Measurements from ENCODE around the gene ZNF527.
"Not testable (repeated sequence)": the region's sequence is repeated elsewhere in the genome, so short reads cannot be mapped to it uniquely, and the experiment has no call there.

The ZNF527 gene

GRCh38 chr19:37370880-37371661, at the start of gene ZNF527:
Gene ZNF527, plus strand, starts transcription at chr19:37371099. Its CDS starts 3,100 bp downstream, at chr19:37374199.
- DNase-seq (ENCODE audit: low read depth) = peak; percentile 85

GRCh38 chr19:37329686-37330085, 41.2 kb upstream of the ZNF527 start:
- DNase-seq (ENCODE audit: low read depth) = no peak

- no peak for DNase-seq (ENCODE audit: low read depth)
Observed at GRCh38 chr19:37332839-37333238, 38.1 kb upstream of the ZNF527 start.

GRCh38 chr19:37333457-37333856, 37.4 kb upstream of the ZNF527 start:
- DNase-seq (ENCODE audit: low read depth) = no peak

GRCh38 chr19:37334179-37335071, 36.5 kb upstream of the ZNF527 start:
- DNase-seq (ENCODE audit: low read depth) = peak; percentile 53

GRCh38 chr19:37342753-37343152, 28.1 kb upstream of the ZNF527 start:
- no peak for DNase-seq (ENCODE audit: low read depth)

- no peak for DNase-seq (ENCODE audit: low read depth)
Observed at GRCh38 chr19:37346091-37346490, 24.8 kb upstream of the ZNF527 start.

GRCh38 chr19:37348060-37348459, 22.8 kb upstream of the ZNF527 start:
- no peak for DNase-seq (ENCODE audit: low read depth)

GRCh38 chr19:37353968-37354367, 16.9 kb upstream of the ZNF527 start:
- DNase-seq (ENCODE audit: low read depth) = no peak

- no peak for DNase-seq (ENCODE audit: low read depth)
Observed at GRCh38 chr19:37355901-37356300, 15.0 kb upstream of the ZNF527 start.

- DNase-seq (ENCODE audit: low read depth) = no peak
Observed at GRCh38 chr19:37361994-37362393, 8.9 kb upstream of the ZNF527 start.

GRCh38 chr19:37362733-37363132, 8.2 kb upstream of the ZNF527 start:
- no peak for DNase-seq (ENCODE audit: low read depth)

- not testable (repeated sequence) for DNase-seq (ENCODE audit: low read depth)
Observed at GRCh38 chr19:37370386-37370879, 466 bp upstream of the ZNF527 start.

- no peak for DNase-seq (ENCODE audit: low read depth)
Observed at GRCh38 chr19:37389234-37389633, 18.3 kb downstream of the ZNF527 start.

- not testable (repeated sequence) for DNase-seq (ENCODE audit: low read depth)
Observed at GRCh38 chr19:37391399-37391798, 20.5 kb downstream of the ZNF527 start.

- DNase-seq (ENCODE audit: low read depth) = no peak
Observed at GRCh38 chr19:37401078-37401477, 30.2 kb downstream of the ZNF527 start.

- no peak for DNase-seq (ENCODE audit: low read depth)
Observed at GRCh38 chr19:37403403-37403802, 32.5 kb downstream of the ZNF527 start.

- DNase-seq (ENCODE audit: low read depth) = not testable (repeated sequence)
Observed at GRCh38 chr19:37406140-37406846, 35.4 kb downstream of the ZNF527 start.

GRCh38 chr19:37412700-37413099, 41.8 kb downstream of the ZNF527 start:
- no peak for DNase-seq (ENCODE audit: low read depth)

- no peak for DNase-seq (ENCODE audit: low read depth)
Observed at GRCh38 chr19:37413313-37414084, 42.6 kb downstream of the ZNF527 start.
